ENCODE measurements around the gene PLA2G4E. TPM values are rescaled to one million over a fixed set of nuclear protein-coding genes. Genes with fewer than 3 reads are reported as not detected.

PLA2G4E gene
- total and polyA plus RNA-seq, 9 of the 15 experiments (the other 6 are each of a cell fraction or from before 2014, with no cell fraction given) = 0.03 TPM; not detected in 8

GRCh38 chr15:41968701-41969100, 52.1 kb downstream of the PLA2G4E start:
- Histone ChIP-seq H3K4me1 (replicated peaks in 1 of 2; ENCODE audit: control insufficient read depth in 2 of 2, insufficient read depth in 2 of 2, low read length in 2 of 2) (peaks cover 17 to 21% of the 10 kb centered on the region in 2 experiments), H3K27me3 (ENCODE audit: control insufficient read depth in 2 of 2, insufficient read depth in 2 of 2, low read length in 2 of 2) (no peaks in the 10 kb centered on the region), H3K36me3 (ENCODE audit: control insufficient read depth, insufficient read depth, low read length) (no peaks in the 10 kb centered on the region), H3K9me3 (replicated peaks; ENCODE audit: control insufficient read depth, insufficient read depth, low read depth, low read length) (no peaks in the 10 kb centered on the region), H3K9ac (ENCODE audit: insufficient read depth in 1 of 2, low read depth in 2 of 2, low read length in 2 of 2) (no peak overlapping the region), H3K9me1 (ENCODE audit: control insufficient read depth, insufficient read depth, low read length) (no peaks in the 10 kb centered on the region), H4K20me1 (replicated peaks; ENCODE audit: control insufficient read depth, insufficient read depth, low read length) (peaks cover 17% of the 10 kb centered on the region; the same call in 1 of the 2 replicates), H3K4me3 (no peak overlapping the region), H3K27ac (ENCODE audit: extremely low read depth, low read depth, low read length) (no peak overlapping the region), H3K4me2 (ENCODE audit: insufficient read depth, low read length) (no peak overlapping the region), H2AFZ (ENCODE audit: low read depth, low read length) (no peak overlapping the region), H3K79me2 (ENCODE audit: control insufficient read depth, insufficient read depth, low read length) (peaks cover 29% of the 10 kb centered on the region)
- no TSS peak for BruUV-seq (replicated peaks)
- DNase-seq (ENCODE audit: extremely low read depth in 1 of 4, low spot score in 3 of 4) (no peak), ATAC-seq (no peak), FAIRE-seq (no peak)
- in situ Hi-C loops (cut with MboI) = no loop called here
- POLR2A ChIA-PET = no interaction called here
- intact Hi-C loops (cut with micrococcal nuclease) = no loop called here
- whole genome bisulfite sequencing (ENCODE audit: insufficient coverage, low coverage, missing lambda C conversion rate) = 64% methylated on average over 4 of the region's 4 CpGs
- TF ChIP-seq RB1 (IDR thresholded peaks at IDR 0.05; ENCODE audit: low read depth) (no peak), MAFG (tag; conservative IDR thresholded peaks at IDR 0.05) (no peak), CEBPB (tag; IDR thresholded peaks at IDR 0.05) (peak; percentile 22; the same call in 1 of the 2 replicates), RERE (CRISPR knock-in tag; IDR thresholded peaks at IDR 0.05; ENCODE audit: borderline replicate concordance) (no peak), RNF219 (CRISPR knock-in tag; IDR thresholded peaks at IDR 0.05) (no peak)
- CTCF ChIA-PET (ENCODE audit: low intra/inter-chr PET ratio) = no interaction called here
